Measurements from ENCODE around the gene CAAP1.
"Not testable (repeated sequence)": the region's sequence is repeated elsewhere in the genome, so short reads cannot be mapped to it uniquely, and the experiment has no call there.

CAAP1 gene, protein sequence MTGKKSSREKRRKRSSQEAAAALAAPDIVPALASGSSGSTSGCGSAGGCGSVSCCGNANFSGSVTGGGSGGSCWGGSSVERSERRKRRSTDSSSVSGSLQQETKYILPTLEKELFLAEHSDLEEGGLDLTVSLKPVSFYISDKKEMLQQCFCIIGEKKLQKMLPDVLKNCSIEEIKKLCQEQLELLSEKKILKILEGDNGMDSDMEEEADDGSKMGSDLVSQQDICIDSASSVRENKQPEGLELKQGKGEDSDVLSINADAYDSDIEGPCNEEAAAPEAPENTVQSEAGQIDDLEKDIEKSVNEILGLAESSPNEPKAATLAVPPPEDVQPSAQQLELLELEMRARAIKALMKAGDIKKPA

DNA sequence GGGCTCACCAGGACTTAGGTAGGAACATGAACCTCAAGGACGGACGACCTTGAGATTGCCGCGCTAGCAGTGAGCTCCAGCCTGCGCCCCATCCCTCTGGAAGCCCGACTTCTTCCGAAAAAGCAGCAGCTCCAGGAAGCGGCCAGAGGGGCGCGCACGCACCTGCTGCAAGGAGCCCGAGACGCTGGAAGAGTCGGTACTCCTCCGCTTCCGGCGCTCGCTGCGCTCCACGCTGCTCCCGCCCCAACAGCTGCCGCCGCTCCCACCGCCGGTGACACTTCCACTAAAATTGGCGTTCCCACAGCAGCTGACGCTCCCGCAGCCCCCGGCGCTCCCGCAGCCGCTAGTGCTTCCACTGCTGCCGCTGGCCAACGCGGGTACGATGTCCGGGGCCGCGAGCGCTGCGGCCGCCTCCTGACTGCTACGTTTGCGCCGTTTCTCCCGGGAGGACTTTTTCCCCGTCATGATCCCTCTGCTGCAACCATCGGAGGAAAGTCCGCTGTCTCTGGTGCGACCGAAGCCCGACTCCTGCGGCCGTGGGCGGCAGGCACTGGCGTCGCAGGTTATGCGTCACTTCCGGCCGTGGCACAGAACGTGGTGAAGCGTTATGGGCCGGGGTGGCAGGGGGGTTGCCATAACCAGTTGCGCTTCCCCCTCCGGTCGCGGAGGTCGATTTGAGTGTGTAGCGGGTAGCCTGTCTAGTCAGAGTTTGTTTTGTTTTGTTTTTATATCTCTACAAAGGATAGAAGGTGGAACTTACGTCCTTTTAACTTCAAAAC is at the start of gene CAAP1:
Gene CAAP1 (minus strand): TSS at position 552 of the 779 bp plus-strand sequence. CDS start 87 bp downstream, at position 465.
- peak; percentile 88 to 90 for DNase-seq

DNA sequence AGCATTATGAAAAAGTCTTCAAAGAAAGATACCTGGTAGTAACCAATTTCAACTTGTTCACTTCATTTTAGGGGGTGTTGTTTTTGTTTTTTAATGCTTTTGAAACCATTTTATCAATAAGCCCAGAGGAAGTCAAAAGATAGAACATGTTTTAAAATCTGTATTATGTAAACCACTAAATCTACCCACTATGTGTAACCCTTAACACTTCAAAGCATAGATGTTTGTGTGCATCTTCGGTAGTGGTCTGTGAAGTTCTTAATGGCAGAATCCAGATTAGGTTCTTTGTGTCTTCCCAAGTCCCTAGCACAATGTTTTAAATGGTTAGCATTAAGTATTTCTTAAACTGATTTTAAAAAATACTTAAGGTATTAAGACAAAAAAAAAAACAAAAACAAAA is 48.2 kb upstream of the CAAP1 start:
- no peak for DNase-seq

DNA sequence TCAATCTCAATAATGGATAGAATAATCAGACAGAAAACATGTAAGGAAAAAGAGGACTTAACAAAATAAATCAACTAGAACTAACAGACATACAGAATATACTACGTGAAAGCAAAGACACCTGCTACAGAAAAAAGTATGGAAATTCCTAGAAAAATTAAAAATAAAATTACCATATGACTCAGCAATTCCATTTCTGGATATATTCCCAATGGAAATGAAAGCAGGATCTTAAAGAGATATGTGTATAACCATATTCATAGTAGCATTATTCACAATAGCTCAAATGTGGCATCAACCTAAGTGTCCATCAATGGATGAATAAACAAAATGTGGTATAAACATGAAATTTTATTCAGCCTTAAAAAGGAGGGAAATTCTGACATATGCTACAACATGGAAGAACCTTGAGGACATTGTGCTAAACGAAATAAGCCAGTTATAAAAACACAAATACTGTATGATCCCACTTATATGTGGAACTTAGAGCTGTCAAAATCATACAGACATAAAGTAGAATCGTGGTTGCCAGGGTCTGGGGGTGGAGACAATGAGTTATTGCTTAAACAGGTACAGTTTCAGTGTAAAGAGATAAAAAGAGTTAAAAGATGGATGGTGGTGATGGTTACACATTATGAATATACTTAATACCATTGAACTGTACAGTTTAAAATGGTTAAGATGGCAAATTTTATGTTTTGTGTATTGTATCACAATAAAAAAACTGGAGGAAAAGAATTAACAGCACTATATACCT is 47.5 kb upstream of the CAAP1 start:
- DNase-seq: no peak

DNA sequence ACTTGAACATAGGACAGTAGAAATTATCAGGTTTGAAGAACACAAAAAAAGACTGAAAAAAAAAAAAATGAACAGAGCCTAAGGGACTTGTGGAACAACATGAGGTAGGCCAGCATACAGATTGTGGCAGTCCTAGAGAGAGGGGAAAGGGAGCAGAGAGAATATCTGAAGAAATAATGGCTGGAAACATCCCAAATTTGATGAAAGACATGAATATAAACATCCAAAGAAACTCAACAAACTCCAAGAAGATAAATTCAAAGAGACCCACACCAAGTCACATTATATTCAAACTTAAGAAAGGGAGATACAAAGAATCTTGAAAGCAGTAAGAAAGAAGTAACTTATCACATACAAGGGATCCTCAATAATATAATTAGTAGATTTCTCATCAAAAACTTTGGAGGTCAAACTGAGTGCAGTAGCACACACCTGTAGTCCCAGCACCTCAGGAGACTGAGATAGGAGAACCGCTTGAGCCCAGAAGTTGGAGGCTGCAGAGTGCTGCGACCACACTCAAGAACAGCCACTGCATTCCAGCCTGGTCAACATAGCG is 45.3 kb upstream of the CAAP1 start:
- no peak for DNase-seq

DNA sequence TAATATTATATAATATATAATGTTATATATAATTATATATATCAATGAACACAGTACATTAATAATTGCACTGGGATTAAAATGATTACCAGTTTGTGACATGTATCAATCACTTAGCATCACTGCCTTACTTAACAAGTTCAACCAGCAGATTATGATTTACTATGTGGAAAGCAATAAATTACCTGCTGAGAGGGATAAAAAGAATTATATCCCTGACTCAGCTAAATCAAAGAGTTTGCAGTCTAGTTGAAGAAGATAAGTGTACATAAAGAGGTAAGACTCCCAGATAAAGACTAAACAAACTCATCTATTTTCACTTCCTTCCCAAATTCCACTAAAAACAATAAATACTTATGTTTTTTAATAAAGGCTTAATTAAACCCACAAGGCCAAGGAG is 43.2 kb upstream of the CAAP1 start:
- DNase-seq: no peak

DNA sequence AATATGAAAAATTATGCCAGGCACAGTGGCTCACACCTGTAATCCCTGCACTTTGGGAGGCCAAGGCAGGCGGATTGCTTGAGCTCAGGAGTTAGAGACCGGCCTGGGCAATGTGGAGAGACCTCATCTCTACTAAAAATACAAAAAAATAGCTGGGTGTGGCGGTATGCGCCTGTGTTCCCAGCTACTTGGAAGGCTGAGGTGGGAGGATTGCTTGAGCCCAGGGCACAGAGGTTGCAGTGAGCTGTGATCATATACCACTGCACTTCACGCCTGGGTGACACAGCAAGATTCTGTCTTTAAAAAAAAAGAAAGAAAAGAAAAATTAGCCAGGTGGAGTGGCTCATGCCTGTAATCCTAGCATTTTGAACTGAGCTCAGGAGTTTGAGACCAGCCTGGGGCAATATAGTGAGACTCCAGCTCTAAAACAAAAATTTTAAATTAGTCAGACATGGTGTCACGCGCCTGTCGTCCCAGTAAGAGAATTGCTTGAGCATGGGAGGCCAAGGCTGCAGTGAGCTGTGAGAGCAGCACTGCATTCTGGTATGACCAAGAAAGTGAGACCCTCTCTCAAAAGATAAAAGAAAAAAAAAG is 36.4 kb upstream of the CAAP1 start:
- no peak for DNase-seq

DNA sequence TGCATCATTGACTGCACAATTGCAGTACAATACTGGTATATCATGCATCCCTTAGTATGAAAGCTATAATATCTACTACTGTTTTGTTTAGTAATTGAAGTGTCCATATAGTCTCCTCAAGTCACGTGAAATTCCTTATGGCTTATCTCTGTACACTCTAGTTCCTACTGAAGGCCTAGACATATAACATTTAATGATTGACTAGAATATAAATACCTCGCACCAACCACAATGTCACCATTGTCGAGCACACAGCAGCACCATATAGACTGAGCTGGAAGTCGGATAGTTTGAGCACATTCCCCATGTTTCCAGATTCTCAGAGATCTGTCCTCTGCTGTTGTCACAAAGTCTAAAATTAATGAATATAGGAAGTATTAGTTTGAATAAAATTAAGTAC is 33.0 kb upstream of the CAAP1 start:
- no peak for DNase-seq

DNA sequence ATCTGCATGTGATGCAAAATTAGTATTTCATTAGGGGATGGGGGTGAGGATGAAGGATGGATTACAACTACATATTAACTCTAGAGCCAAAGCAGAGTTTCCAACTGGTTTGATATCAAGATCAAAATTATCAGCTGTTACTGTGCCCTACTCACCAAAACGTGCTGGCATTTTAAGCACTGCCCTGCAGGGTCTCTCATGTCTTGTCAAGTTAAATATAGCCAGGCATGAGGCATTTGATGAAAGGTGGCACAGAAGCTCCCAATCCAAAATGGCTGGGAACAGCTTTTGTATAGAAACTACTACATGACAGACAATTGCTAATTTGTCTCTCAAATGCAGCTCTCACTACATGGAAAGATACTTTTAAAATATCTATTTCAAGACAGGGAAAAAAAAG is 27.1 kb upstream of the CAAP1 start:
- no peak for DNase-seq

DNA sequence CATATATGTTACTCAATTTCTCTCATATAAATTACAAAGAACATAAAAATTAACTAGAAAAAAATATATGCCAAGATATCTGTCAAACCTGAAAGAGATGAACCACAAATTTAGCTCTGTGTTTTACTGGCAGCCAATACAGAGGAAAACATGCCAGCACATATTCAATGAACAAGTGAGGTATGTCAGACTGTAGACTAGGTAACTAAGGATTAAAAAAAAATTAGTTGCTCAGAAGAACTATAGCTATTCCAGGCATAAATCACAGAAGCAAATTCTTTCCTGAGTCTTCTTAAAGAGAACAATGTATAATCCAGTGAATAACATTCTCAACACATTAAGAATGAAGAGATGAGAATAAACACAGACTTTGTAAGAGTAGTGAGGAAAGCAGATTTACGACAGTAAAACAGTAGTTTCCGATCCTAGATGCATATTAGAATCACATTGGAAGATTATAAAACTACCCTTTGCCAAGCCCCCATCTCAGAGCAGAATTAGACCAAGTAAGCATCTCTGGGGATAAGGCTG is 20.6 kb upstream of the CAAP1 start:
- no peak for DNase-seq

DNA sequence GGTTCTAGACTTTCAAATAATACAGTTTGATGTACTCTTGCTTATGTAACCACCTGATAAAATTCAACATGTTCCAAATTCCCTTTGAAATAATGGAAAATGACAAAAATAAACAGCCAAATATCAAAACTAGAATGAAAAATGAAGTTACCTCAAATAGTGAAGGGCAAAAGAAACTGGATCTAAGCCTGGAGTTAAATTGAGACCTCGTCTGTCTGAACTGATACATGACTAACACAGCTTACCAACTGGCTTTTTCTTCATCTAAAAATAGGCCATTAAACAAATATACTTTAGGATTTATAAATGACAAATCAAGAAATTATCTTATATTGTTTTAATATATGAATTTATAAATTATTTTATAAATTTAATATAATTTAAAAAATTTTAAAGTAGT is 12.1 kb upstream of the CAAP1 start:
- no peak for DNase-seq

DNA sequence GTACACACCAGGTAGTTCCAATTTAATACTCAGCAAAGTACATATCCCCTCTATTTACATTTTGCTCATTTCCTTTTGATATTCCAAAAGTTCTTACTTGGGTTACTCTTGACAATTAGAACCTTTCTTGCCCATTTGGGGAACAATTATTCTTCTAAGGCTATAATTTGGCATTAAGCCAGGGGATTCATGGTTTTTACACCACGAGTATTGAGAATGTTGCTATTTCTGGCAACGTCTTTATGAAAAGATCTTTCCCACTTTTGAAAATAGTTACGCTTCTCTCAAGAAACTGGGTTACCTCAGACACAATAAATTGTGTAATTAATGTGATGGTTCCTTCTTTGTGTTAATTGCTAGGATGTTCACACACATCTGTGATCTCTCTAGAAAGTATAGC is 11.5 kb upstream of the CAAP1 start:
- DNase-seq: no peak

DNA sequence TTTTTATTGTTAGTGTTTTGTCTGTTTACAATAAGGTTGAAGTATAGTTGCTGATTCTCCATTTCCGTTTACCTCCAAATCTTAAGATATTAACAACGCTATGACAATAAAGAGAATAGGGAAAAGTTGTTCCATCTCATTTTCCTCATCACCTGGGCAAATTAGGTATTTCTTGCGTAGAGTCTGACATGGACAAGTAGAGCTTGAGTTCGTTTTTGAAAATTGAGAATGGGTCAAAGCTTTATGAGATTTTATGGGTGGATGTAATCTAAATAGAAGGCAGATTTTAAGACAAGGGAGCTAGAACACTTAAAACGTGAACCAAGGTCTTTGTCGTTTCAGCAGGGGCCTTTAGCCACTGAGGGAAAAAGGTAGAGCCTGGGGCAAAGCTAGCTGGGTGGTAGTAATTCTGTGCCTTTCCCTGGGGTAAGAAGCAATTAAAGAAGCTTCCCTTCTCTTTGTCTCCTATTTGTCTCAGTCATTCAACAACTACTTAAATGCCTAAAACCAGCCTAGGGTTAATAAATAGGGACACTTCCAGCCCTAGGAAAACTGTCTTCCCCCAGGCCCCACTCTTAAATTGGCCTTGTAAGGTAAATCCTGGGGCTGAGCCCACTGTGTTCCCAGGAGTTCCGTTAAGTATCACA is 551 bp upstream of the CAAP1 start:
- no peak for DNase-seq

DNA sequence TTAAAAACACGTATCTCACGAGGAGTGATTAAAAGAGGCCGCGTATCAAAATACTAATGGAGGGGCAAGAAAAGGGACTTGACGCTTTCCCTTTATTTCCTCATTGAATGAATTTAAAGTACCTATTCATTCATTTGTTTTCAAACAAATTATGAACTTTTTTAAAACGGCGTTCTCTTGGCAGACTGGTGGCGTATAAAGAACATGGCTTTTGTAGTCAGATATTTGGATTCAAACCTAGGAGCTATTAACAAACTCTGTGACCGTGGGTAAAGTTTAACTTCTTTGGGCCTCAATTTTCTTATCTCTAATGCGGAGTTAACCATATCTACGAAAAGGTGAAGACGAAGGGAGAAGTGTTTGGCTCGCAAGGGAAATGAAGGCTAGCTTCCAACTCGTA is 876 bp downstream of the CAAP1 start:
- DNase-seq: no peak

DNA sequence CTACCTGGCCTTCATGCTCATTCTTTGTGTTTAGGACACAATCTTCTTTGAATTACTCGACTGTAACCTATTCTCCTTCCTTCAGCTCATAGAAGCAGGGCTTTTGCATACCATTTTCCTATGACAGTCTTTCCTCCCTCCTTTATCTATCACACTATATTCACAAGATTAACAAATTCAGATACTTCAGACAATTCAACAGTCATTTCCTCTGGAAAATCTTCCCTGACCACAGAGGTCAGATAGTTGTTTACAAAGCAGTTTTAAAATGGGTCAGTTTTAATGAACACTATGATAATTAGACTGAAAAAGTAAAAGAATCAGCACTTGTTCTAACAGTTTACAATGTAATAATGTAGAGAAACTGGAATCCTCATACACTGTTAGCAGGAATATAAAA is 4.3 kb downstream of the CAAP1 start:
- DNase-seq: no peak

DNA sequence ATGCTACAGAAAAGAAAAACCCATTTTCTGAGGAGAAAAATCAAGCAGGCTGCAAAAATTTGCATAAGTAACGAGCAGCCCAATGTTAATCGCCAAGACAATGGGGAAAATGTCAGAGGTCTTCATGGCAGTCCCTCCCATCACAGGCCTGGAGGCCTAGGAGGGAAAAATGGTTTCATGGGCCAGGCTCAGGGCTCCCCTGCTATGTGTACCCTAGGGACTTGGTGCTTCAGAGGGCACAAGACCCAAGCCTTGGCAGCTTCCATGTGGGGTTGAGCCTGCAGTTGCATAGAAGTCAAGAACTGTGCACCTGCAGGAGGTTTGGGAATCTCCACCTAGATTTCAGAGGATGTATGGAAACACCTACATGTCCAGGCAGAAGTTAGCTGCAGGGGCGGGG is 10.4 kb downstream of the CAAP1 start:
- no peak for DNase-seq

DNA sequence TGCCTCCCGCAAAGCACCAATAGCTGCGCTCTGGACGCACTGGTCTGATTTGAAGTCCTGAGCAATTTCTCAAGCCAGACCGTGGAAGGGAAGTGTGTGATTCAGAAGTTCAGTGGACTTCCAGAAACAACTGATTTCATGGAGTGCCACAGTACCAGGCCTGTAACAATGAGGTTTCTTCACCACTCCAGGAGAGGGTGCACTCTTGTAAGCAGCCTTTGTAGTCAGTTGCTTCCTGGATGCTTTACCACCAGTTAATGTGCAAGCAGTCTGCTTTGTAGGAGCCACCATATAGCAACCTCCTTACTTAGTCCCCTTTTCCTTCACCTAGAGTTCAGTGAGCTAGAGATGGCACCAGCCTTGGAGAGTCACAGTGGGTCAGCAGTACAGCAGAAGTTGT is 12.3 kb downstream of the CAAP1 start:
- no peak for DNase-seq

DNA sequence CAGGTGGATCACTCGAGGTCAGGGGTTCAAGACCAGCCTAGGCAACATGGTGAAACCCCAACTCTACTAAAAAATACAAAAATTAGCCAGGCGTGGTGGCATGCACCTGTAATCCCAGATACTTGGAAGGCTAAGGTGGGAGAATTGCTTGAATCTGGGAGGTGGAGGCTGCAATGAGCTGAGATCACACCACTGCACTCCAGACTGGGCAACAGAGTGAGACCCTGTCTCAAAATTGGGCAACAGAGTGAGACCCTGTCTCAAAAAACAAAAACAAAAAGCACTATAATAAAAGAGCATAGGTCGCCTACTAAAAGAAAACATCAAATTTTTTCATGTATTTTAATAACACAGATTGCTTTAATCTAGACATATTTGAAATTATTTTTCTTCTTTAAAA is 17.4 kb downstream of the CAAP1 start:
- DNase-seq: not testable (repeated sequence)

DNA sequence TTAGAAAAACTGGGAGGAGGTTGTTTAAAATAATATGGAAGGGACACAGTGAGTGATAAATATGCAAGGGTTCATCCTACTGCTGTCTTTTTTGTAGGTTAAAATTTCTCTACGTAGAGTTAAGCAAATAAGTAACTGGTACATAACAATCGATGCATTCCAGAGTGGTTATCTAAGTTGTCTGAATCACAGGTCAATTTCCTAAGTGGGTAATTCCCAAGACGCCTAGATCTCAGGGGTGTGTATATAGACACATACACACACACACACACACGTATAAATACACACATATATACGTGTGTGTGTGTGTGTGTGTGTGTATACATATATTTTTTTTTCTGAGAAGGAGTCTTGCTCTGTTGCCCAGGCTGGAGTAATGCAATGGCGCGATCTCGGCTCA is 22.3 kb downstream of the CAAP1 start:
- DNase-seq: no peak

DNA sequence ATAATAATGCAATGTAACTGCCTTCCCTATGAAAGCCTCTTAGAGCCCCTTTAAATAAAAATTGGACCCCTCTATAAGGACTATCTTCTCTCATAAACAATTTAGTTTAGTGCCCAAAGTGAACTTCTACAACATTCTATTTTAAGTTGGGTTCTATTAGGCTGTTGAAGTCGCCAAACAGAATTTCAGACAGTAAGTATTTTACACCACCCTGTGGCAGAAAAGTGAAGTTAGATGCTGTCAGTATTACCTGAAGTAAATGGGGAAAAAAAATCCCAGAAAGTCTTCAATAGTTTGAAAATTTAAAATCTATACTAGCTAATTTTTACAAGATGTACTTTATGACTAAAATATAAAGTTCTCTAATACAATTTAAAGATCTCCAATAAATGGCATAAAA is 29.5 kb downstream of the CAAP1 start:
- no peak for DNase-seq

DNA sequence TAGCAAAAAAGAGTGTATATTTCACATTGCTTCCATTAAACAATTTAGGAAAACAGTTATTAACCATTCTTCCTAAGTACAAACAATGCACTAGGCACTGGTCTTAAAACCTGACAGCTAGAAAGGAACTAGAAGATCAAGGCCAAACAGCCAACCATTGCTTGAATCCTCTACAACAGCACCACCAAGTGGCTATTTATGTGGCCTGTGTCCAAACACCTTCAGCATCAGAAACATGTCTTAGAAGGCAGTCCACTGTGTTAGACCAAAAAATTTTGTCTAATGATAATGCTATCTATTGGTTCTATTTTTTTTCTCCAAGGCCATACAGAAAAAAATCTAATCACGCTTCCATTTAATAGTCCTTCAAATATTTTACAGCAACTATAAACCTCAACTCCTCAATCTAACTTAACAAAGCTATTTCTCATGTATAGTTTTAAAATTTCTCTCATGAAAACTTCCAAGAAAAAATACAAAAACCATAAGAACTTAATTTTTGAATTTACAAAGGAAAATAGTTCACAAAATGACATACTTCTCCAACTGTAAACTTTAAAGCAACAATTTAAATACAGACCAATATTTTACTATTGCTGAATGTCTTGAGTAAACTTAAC is 36.1 kb downstream of the CAAP1 start:
- DNase-seq: peak in 1 of 2 donors; percentile 3

DNA sequence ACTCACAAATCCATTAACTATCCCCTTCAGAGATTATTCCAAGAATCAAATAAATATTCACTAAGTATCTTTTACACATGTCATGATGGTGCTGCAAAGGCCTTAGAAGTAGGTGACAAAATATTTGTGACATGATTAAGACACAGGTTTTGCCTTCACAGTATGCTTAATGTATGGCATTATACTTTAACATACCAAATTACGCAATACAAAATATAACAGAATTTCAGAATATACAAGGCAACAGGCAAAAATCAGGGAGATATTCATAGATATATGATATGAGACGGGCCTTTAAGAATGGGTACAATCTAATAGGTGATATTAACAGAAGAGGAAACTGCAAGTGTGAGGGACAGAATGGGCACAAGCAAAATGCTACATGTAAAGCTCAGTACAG is 41.6 kb downstream of the CAAP1 start:
- DNase-seq: no peak

DNA sequence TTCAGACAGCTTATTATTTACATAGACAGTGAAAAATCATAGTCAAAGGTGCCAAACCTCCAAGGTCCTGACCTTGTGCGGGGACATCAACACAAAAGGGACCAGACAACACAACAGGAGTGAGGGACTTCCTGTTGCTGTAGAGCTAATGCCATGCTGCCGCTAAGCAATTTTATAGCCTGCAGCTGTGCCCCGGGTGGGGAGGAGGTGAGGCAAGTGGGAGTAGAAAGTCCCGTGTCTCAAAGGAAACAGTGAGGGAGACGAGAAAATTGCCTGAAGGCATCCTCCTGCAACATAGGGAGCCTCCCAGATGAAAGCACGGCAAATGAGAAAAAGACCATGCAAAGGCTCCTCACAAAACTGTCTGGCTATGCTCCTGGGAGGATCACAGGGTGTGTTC is 58.8 kb downstream of the CAAP1 start:
- no peak for DNase-seq
